GM12878 (cell line): Measurements from ENCODE around the gene MAPK8IP3. TPM values are rescaled to one million over a fixed set of nuclear protein-coding genes. Genes with fewer than 3 reads are reported as not detected.
A peak's percentile ranks its signal among the peaks of the same experiment; 100 is the strongest.

Experiments
- ATAC-seq: fragments of 200-7000 bp; cut with Tn5 transposase; 3 replicates; pipeline ENCODE4 v1.9.1; 2020; ENCODE audit warnings: mild to moderate bottlenecking, moderate library complexity
- BruUV-seq: library from RNA; stranded (reverse); fragments of 400-500 nt; replicated peaks from 2 replicates; lab custom pipeline; 2021; lab: Mats Ljungman, UMichigan
- CTCF ChIA-PET: fragments of 300-600 bp; sonication (Branson Sonifier 250); formaldehyde crosslinking; extraction: SDS; loops from one replicate; lab custom pipeline; 2021; ENCODE audit warnings: inconsistent platforms; lab: Yijun Ruan, JAX
- POLR2A ChIA-PET: fragments of 350-600 bp; formaldehyde crosslinking; extraction: SDS; loops from one replicate; lab custom pipeline; 2021; ENCODE audit warnings: inconsistent platforms; lab: Charles Lee
- RAD21 ChIA-PET: fragments of 300-600 bp; sonication (Branson Sonifier 250); formaldehyde crosslinking; loops from one replicate; lab custom pipeline; 2023; ENCODE audit warnings: antibody characterized with exemption; ENCODE audit not compliant: unreplicated experiment; lab: Charles Lee
- SMC1A ChIA-PET: fragments of 300-600 bp; sonication (Branson Sonifier 250); formaldehyde crosslinking; loops from one replicate; lab custom pipeline; 2023; ENCODE audit not compliant: unreplicated experiment, uncharacterized antibody; lab: Charles Lee
- DNase-seq: peaks from one replicate; pipeline ENCODE4 v3.0.0-alpha.2; 2011; ENCODE audit warnings: low read depth, low spot score
- FAIRE-seq: peaks from 3 replicates; lab custom pipeline; 2011; peaks lifted over from hg19 to GRCh38; lab: Jason Lieb, UNC
- H2AFZ ChIP-seq: 2 replicates; pipeline ENCODE4 v1.6.0; 2011; ENCODE audit warnings: low read depth, low read length, control low read depth; ENCODE audit not compliant: control insufficient read depth
- H3K27ac ChIP-seq: 2 replicates; pipeline ENCODE4 v1.5.1; 2011; ENCODE audit warnings: control low read depth; ENCODE audit not compliant: control insufficient read depth, insufficient read depth
- H3K27me3 ChIP-seq, 2 experiments: replicated peaks in 1 of 2; 2 replicates each; pipeline versions ENCODE4 v1.6.0 to v1.6.1; 2011; ENCODE audit warnings: low read length in 1 of 2; ENCODE audit not compliant: control insufficient read depth in 2 of 2, insufficient read depth in 2 of 2
- H3K36me3 ChIP-seq, 2 experiments: 2 replicates each; pipeline ENCODE4 v1.5.1; 2011; ENCODE audit warnings: low read length in 1 of 2; ENCODE audit not compliant: control insufficient read depth in 2 of 2, insufficient read depth in 2 of 2
- H3K4me1 ChIP-seq: 2 replicates; pipeline ENCODE4 v1.6.1; 2011; ENCODE audit warnings: mild to moderate bottlenecking, low read length, moderate library complexity, mixed read lengths; ENCODE audit not compliant: control insufficient read depth, insufficient read depth
- H3K4me2 ChIP-seq: 2 replicates; pipeline ENCODE4 v1.6.0; 2011; ENCODE audit warnings: control low read depth; ENCODE audit not compliant: control insufficient read depth, insufficient read depth
- H3K4me3 ChIP-seq: fragments of 200-600 bp; sonication (generic); 2 replicates; pipeline ENCODE4 v1.5.1; 2016
- H3K79me2 ChIP-seq: 2 replicates; pipeline ENCODE4 v1.6.0; 2011; ENCODE audit warnings: low read length; ENCODE audit not compliant: control insufficient read depth, insufficient read depth
- H3K9ac ChIP-seq: 2 replicates; pipeline ENCODE4 v1.8.0; 2011; ENCODE audit warnings: low read length, control low read depth, mixed read lengths; ENCODE audit not compliant: control insufficient read depth, insufficient read depth
- H3K9me3 ChIP-seq: replicated peaks from 3 replicates; pipeline ENCODE4 v1.5.1; 2011; ENCODE audit warnings: mild to moderate bottlenecking, low read length; ENCODE audit not compliant: control insufficient read depth, insufficient read depth
- H4K20me1 ChIP-seq: 2 replicates; pipeline ENCODE4 v1.6.0; 2011; ENCODE audit not compliant: control insufficient read depth, insufficient read depth
- BMI1 ChIP-seq: fragments of 450-650 bp; IDR thresholded peaks from 2 replicates; pipeline ENCODE4 v1.6.1; 2016; ENCODE audit warnings: mild to moderate bottlenecking, moderate library complexity, borderline replicate concordance
- BRCA1 ChIP-seq: IDR thresholded peaks from 2 replicates; pipeline ENCODE4 v1.6.1; 2011; ENCODE audit warnings: low read depth, low read length, improper control_type of control experiment
- CBX5 ChIP-seq: sonication (generic); IDR thresholded peaks from 2 replicates; pipeline ENCODE4 v1.6.1; 2016; ENCODE audit warnings: low read depth, moderate library complexity, mild to moderate bottlenecking, inconsistent platforms
- FOS ChIP-seq: IDR thresholded peaks from 3 replicates; pipeline ENCODE4 v1.6.1; 2011; ENCODE audit warnings: borderline replicate concordance; ENCODE audit not compliant: insufficient read length; ENCODE audit errors: extremely low read depth
- NFYB ChIP-seq: IDR thresholded peaks from 2 replicates; pipeline ENCODE4 v1.6.1; 2011; ENCODE audit warnings: low read depth, mild to moderate bottlenecking, low read length, improper control_type of control experiment, moderate library complexity; ENCODE audit not compliant: insufficient read depth
- NR2F1 ChIP-seq: fragments of 450-650 bp; conservative IDR thresholded peaks from 2 replicates; pipeline ENCODE4 v1.6.1; 2017; ENCODE audit warnings: mild to moderate bottlenecking
- PAX5 ChIP-seq: IDR thresholded peaks from 2 replicates; pipeline ENCODE4 v1.6.1; 2011; ENCODE audit warnings: low read depth, low read length, borderline replicate concordance
- REST ChIP-seq: IDR thresholded peaks from 2 replicates; pipeline ENCODE4 v1.6.1; 2012; ENCODE audit warnings: mild to moderate bottlenecking, low read depth, low read length
- SMC3 ChIP-seq: IDR thresholded peaks from 2 replicates; pipeline ENCODE4 v1.6.1; 2011; ENCODE audit warnings: low read length, improper control_type of control experiment, borderline replicate concordance
- SREBF1 ChIP-seq: IDR thresholded peaks from 2 replicates; pipeline ENCODE4 v1.6.1; 2012; ENCODE audit warnings: mild to moderate bottlenecking, low read length
- STAT3 ChIP-seq: IDR thresholded peaks from 2 replicates; pipeline ENCODE4 v1.6.1; 2011; ENCODE audit warnings: low read depth, low read length, improper control_type of control experiment
- USF2 ChIP-seq: IDR thresholded peaks from 2 replicates; pipeline ENCODE4 v1.6.1; 2011; ENCODE audit warnings: low read depth, low read length, improper control_type of control experiment, borderline replicate concordance
- ZBED1 ChIP-seq: IDR thresholded peaks from 2 replicates; pipeline ENCODE4 v1.6.1; 2016; ENCODE audit warnings: borderline replicate concordance
- ZNF622 ChIP-seq: fragments of 450-650 bp; IDR thresholded peaks from 2 replicates; pipeline ENCODE4 v1.6.1; 2017; ENCODE audit warnings: mild to moderate bottlenecking, inconsistent platforms
- WGBS: methylation state at CpG from one replicate; pipeline ENCODE4 v1.1.6; 2016; ENCODE audit warnings: low lambda C conversion rate; ENCODE audit not compliant: insufficient replicate concordance, insufficient coverage; ENCODE audit errors: missing lambda C conversion rate; 5-methylcytosine and 5-hydroxymethylcytosine counted together
- in situ Hi-C: fragments of 300-500 bp; cut with MboI; formaldehyde crosslinking; loops from 9 replicates; pipeline ENCODE4 v1.14.3; 2018; ENCODE audit warnings: mixed read lengths
- intact Hi-C: fragments of 100-400 bp; cut with micrococcal nuclease; formaldehyde crosslinking; loops from one replicate; pipeline ENCODE4 v1.14.2; 2022; ENCODE audit not compliant: unreplicated experiment
- polyA plus RNA-seq, 11 experiments: library from polyadenylated mRNA; depleted of rRNA in 4 of 11; unstranded in 6 of 11; stranded (reverse) in 5 of 11; fragments of >200 nt; fragmentation: Nextera tagmentation in 4 of 11; fragmentation: Illumina TruSeq in 1 of 11; extraction: Ambion mirVana in 4 of 11; extraction: Trizol in 1 of 11; gene quantifications; 1 replicate in 1 of 11; 2 replicates in 10 of 11; pipeline versions ENCODE4 v1.2.1 to v1.2.3, GENCODE V29; 2011 to 2016; ENCODE audit warnings: inconsistent platforms in 2 of 11, missing spikeins in 2 of 11, low read depth in 1 of 11
- total RNA-seq, 4 experiments: library from RNA; depleted of rRNA in 3 of 4; stranded (reverse); fragments of >200 nt in 3 of 4; fragmentation: Illumina TruSeq in 1 of 4; extraction: Trizol in 1 of 4; gene quantifications; 2 replicates each; pipeline versions ENCODE4 v1.2.1 to v1.2.3, GENCODE V29; 2013 to 2021
- TF ChIP-seq, protein P1 (sequence below): fragments of 450-650 bp; IDR thresholded peaks from 2 replicates; pipeline ENCODE4 v1.6.1; 2018; ENCODE audit warnings: mild to moderate bottlenecking, low read depth, moderate library complexity; ENCODE audit not compliant: partially characterized antibody

Gene MAPK8IP3
- total and polyA plus RNA-seq, 10 of the 15 experiments (the other 5 are each of a cell fraction or from before 2014, with no cell fraction given) = 0.06 to 67.9 (median 18.2) TPM

GRCh38 chr16:1744338-1744840 lies 38.4 kb downstream of the MAPK8IP3 start (continued):
- TF ChIP-seq USF2 (no peak), CBX5 (no peak), FOS (no peak), NFYB (no peak), ZNF622 (no peak)
- TF ChIP-seq, protein P1, sequence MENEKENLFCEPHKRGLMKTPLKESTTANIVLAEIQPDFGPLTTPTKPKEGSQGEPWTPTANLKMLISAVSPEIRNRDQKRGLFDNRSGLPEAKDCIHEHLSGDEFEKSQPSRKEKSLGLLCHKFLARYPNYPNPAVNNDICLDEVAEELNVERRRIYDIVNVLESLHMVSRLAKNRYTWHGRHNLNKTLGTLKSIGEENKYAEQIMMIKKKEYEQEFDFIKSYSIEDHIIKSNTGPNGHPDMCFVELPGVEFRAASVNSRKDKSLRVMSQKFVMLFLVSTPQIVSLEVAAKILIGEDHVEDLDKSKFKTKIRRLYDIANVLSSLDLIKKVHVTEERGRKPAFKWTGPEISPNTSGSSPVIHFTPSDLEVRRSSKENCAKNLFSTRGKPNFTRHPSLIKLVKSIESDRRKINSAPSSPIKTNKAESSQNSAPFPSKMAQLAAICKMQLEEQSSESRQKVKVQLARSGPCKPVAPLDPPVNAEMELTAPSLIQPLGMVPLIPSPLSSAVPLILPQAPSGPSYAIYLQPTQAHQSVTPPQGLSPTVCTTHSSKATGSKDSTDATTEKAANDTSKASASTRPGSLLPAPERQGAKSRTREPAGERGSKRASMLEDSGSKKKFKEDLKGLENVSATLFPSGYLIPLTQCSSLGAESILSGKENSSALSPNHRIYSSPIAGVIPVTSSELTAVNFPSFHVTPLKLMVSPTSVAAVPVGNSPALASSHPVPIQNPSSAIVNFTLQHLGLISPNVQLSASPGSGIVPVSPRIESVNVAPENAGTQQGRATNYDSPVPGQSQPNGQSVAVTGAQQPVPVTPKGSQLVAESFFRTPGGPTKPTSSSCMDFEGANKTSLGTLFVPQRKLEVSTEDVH = no peak

DNA sequence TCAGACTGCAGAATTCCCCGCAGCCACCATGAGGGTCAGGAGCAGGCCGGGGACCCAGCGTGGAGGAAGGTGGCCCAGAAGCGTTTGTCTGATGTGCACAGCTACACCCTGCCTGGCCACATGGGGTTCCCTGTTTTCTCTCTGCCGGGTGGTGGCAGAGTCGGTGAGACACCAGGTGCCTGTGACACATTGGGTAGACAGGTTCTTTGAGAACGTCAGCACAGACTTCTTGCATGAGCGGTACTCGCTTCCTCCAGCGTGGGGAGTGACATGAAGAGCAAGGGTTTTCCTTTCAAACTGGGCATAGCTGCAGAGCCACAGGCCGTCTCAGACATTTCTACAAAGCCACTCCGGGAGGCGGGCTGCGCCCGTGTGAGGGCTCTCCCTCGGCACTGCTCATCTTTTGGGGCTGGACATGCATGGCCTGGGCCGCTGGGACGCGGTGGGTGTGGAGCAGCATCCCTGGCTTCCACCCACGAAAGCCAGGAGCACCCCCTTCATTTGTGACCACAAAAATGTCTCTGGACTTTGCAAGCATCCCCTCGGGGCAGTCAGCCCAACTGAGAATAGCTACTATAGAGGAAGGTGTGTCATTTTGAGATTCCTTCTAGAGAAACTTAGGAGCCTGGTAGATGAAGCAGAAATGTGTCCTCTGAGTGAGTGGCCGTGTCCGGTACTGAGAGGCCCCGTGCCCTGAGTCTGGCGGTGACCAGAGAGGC lies 39.3 kb downstream of the MAPK8IP3 start:
- Histone ChIP-seq H3K27ac (no peak overlapping the region), H3K4me2 (no peak overlapping the region), H3K4me3 (no peak overlapping the region), H3K4me1 (no peaks in the 10 kb centered on the region), H2AFZ (no peak overlapping the region), H3K36me3 (peaks cover 6 to 13% of the 10 kb centered on the region in 2 experiments), H3K79me2 (no peaks in the 10 kb centered on the region), H3K9ac (no peak overlapping the region), H3K27me3 (no peaks in the 10 kb centered on the region), H4K20me1 (no peaks in the 10 kb centered on the region), H3K9me3 (no peaks in the 10 kb centered on the region)
- intact Hi-C loops = no loop called here
- FAIRE-seq (no peak), DNase-seq (no peak), ATAC-seq (no peak)
- ChIA-PET POLR2A (no interaction called here), CTCF (no interaction called here), SMC1A (interaction anchor here (1.0 kb wide), 1 partner anchor 21 kb away, joined by 3 read pairs; no protein-coding TSS in a partner anchor), RAD21 (no interaction called here)
- 82% methylated on average over 23 of the region's 25 CpGs for WGBS
- BruUV-seq = TSS peak; percentile 48
- in situ Hi-C loops = no loop called here
- TF ChIP-seq ZBED1 (no peak), SMC3 (no peak), BRCA1 (no peak), SREBF1 (no peak), PAX5 (no peak), BMI1 (no peak), STAT3 (no peak), NR2F1 (no peak), REST (no peak)
